ENCODE results near the gene KDM5B. TPM values are rescaled to one million over a fixed set of nuclear protein-coding genes. Genes with fewer than 3 reads are reported as not detected.

The KDM5B gene
- total RNA-seq, 1 experiment from 2014 or later: 44.6 TPM

GRCh38 chr1:202713110-202713509 is 95.1 kb downstream of the KDM5B start:
- BruUV-seq (replicated peaks): no TSS peak
- DNase-seq (ENCODE audit: low read depth, low spot score): no peak
- intact Hi-C loops (cut with micrococcal nuclease): loop anchor here (10.0 kb wide), 1 partner anchor 208 kb away; no protein-coding TSS in a partner anchor
- peaks cover 31% of the 10 kb centered on the region for H3K27me3 ChIP-seq (ENCODE audit: insufficient read depth, low read length)
- RAD21 ChIA-PET (ENCODE audit: low non-redundant PET in 1 of 2, low total read pairs in 2 of 2, uncharacterized antibody in 2 of 2, unreplicated experiment in 2 of 2): no interaction called here
- H3K9me2 ChIP-seq (ENCODE audit: insufficient read depth): no peaks in the 10 kb centered on the region
- H3K36me3 ChIP-seq (ENCODE audit: control insufficient read depth in 1 of 2, insufficient read depth in 2 of 2, low read length in 2 of 2): no peaks in the 10 kb centered on the region
- no peak for ATAC-seq
- H3K79me2 ChIP-seq (ENCODE audit: insufficient read depth, low read length): no peaks in the 10 kb centered on the region
- H4K20me1 ChIP-seq (ENCODE audit: insufficient read depth): no peaks in the 10 kb centered on the region
- TF ChIP-seq SRF (IDR thresholded peaks at IDR 0.05; ENCODE audit: low read depth): no peak
- TF ChIP-seq EGR1 (IDR thresholded peaks at IDR 0.05; ENCODE audit: low read depth): no peak
- TF ChIP-seq ELF1 (IDR thresholded peaks at IDR 0.05; ENCODE audit: borderline replicate concordance, low read depth): no peak
- TF ChIP-seq ZFX (IDR thresholded peaks at IDR 0.05): no peak
- no peak for TF ChIP-seq ZNF274 (IDR thresholded peaks at IDR 0.05; ENCODE audit: low read depth, low read length)
- no peak for TF ChIP-seq CBX3 (IDR thresholded peaks at IDR 0.05; ENCODE audit: low read depth)
- TF ChIP-seq JUND (IDR thresholded peaks at IDR 0.05): no peak
- TF ChIP-seq EZH2 (IDR thresholded peaks at IDR 0.05): no peak
- TF ChIP-seq YY1 (IDR thresholded peaks at IDR 0.05; ENCODE audit: extremely low read depth, insufficient replicate concordance, low read depth, low read length): no peak
- TF ChIP-seq RAD21 (IDR thresholded peaks at IDR 0.05; ENCODE audit: low read depth): no peak
- TF ChIP-seq CEBPB (IDR thresholded peaks at IDR 0.05; ENCODE audit: low read depth): no peak
- no peak for TF ChIP-seq CTCF (IDR thresholded peaks at IDR 0.05 in 2 of 3, conservative IDR thresholded peaks at IDR 0.05 in 1 of 3; ENCODE audit: borderline replicate concordance in 1 of 3, insufficient read depth in 1 of 3, low read depth in 2 of 3, low read length in 2 of 3)
- no peak for TF ChIP-seq SIN3A (IDR thresholded peaks at IDR 0.05; ENCODE audit: low read depth)
- no peaks in the 10 kb centered on the region for H3K4me1 ChIP-seq (ENCODE audit: control insufficient read depth in 1 of 2, insufficient read depth in 2 of 2, low read length in 2 of 2)
- H3K9me3 ChIP-seq (ENCODE audit: control insufficient read depth in 1 of 2, insufficient read depth in 1 of 2, low read depth in 1 of 2, low read length in 2 of 2): no peaks in the 10 kb centered on the region
- CTCF ChIA-PET: no interaction called here
- no peak overlapping the region for H3K4me2 ChIP-seq (ENCODE audit: low read length)
- no peak overlapping the region for H2AFZ ChIP-seq (ENCODE audit: low read depth, low read length, poor library complexity, severe bottlenecking)
- POLR2A ChIA-PET: no interaction called here
- H3K4me3 ChIP-seq (replicated peaks in 1 of 2; ENCODE audit: low read depth in 1 of 2, low read length in 2 of 2): no peak overlapping the region
- no peak overlapping the region for H3K27ac ChIP-seq (ENCODE audit: low read depth, low read length)
- no peak overlapping the region for H3K9ac ChIP-seq (ENCODE audit: low read length)

Data from HCT116 (cell line).